Erythroblast (primary cell): ENCODE results near the gene SH2D3C.

Experiments
- GATA1 ChIP-seq: IDR thresholded peaks from 2 replicates; pipeline ENCODE4 v1.6.1; 2011; ENCODE audit warnings: low read depth, mild to moderate bottlenecking, control low read depth, low read length, moderate library complexity
- POLR2A ChIP-seq: IDR thresholded peaks from 2 replicates; pipeline ENCODE4 v1.6.1; 2011; ENCODE audit warnings: mild to moderate bottlenecking, low read length

DNA sequence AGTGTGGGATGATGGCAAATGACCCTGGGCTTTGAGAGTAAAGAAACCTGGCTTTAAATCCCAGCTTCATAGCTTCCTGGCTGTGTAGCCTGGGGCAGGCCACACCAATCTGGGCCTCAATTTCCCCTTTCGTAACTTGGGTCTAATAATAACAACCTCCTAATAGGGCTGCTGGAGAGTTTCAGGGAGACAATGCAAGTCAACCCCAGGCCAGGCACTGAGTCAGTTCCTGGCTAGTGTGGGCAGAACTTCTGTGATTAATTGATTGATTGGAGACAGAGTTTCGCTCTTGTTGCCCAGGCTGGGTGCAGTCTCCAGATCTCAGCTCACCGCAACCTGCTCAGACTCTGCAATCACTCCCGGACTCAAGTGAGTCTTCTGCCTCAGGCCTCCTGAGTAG lies 3.3 kb upstream of the SH2D3C start:
- TF ChIP-seq POLR2A (no peak), GATA1 (no peak)
